Measurements from ENCODE around the gene STYK1. TPM values are rescaled to one million over a fixed set of nuclear protein-coding genes. Genes with fewer than 3 reads are reported as not detected.
A peak's percentile ranks its signal among the peaks of the same experiment; 100 is the strongest.
"Not testable (repeated sequence)": the region's sequence is repeated elsewhere in the genome, so short reads cannot be mapped to it uniquely, and the experiment has no call there.

STYK1 gene
- total RNA-seq, 1 donor from 2014 or later: 4.6 TPM

DNA sequence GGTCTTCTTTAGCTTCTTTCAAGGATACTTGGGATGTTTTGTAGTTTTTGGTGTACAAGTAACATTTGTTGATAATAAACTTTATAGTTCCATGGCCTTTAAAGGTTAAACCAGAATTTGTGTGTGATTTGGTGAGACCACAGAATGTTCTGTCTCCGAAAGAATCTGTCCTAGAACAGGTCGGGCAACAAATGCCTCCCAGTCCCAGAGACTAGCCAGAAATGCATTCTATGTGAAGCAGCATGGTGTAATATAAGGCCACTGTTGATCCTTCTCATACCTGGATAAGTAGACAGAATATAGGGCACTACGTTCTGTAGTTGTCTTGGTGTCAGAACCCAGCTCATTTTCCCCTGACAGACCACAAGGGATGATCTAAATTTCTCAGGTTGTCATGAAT is 10.0 kb downstream of the STYK1 start:
- DNase-seq (ENCODE audit: low read depth): no peak
- no peak overlapping the region for H3K4me3 ChIP-seq (ENCODE audit: low read depth, low read length)
- TF ChIP-seq, protein P1, sequence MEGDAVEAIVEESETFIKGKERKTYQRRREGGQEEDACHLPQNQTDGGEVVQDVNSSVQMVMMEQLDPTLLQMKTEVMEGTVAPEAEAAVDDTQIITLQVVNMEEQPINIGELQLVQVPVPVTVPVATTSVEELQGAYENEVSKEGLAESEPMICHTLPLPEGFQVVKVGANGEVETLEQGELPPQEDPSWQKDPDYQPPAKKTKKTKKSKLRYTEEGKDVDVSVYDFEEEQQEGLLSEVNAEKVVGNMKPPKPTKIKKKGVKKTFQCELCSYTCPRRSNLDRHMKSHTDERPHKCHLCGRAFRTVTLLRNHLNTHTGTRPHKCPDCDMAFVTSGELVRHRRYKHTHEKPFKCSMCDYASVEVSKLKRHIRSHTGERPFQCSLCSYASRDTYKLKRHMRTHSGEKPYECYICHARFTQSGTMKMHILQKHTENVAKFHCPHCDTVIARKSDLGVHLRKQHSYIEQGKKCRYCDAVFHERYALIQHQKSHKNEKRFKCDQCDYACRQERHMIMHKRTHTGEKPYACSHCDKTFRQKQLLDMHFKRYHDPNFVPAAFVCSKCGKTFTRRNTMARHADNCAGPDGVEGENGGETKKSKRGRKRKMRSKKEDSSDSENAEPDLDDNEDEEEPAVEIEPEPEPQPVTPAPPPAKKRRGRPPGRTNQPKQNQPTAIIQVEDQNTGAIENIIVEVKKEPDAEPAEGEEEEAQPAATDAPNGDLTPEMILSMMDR (conservative IDR thresholded peaks at IDR 0.05; ENCODE audit: low read depth, low read length): no peak

DNA sequence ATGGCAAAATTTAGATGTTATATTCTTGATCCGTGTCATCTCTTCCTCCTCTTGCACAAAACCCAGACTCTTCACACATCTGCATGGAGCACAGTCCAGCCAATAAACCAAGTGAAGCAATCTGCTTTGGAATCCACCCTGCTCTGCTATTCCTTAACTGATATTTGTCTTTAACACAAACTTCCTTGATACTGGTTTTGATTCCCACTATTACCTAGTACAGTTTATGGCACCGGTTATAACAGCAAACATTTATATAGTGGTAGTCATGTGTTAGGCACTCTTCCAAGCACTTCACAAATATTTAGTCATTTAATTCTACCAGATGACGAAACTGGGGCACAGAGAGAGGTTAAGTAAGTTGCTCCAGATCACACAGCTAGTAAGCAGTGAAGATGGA is 12.5 kb downstream of the STYK1 start:
- no peak overlapping the region for H3K4me3 ChIP-seq (ENCODE audit: low read depth, low read length)
- no peak for DNase-seq (ENCODE audit: low read depth)
- TF ChIP-seq, protein P1 (conservative IDR thresholded peaks at IDR 0.05; ENCODE audit: low read depth, low read length): no peak

DNA sequence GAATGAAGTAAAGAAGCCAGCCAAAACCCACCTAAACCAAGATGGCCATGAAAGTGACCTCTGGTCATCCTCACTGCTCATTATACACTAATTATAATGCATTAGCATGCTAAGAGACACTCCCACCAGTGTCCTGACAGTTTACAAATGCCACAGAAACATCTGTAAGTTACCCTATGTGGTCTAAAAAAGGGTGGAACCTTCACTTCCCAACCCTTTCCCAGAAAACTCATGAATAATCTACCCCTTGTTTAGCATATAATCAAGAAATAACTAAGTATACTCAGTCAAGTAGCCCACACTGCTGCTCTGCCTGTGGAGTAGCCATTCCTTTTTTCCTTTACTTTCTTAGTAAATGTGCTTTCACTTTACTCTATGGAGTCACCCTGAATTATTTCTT is 19.8 kb downstream of the STYK1 start:
- no peak for DNase-seq (ENCODE audit: low read depth)
- TF ChIP-seq, protein P1 (conservative IDR thresholded peaks at IDR 0.05; ENCODE audit: low read depth, low read length): no peak

DNA sequence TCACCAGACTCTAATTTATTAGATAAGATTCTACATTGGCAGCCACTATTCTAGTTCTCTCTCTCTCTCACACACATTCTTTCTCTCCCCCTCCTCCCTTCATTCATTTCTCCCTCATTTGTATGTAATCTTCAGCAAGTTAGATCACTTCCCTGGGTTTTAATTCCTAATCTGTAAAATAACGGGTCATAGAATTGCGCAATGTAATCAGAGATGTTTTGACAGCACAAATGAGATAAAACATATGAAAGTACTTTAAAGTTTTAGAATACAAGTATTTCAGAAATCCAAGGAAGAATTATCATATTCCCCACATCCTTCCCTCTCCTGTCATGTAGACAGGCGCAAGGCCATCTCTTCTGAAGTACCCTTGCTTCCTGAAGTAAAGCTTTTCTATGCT is 21.7 kb downstream of the STYK1 start:
- no peak for DNase-seq (ENCODE audit: low read depth)
- TF ChIP-seq, protein P1 (conservative IDR thresholded peaks at IDR 0.05; ENCODE audit: low read depth, low read length): no peak
- H3K4me3 ChIP-seq (ENCODE audit: low read depth, low read length): no peak overlapping the region

More for the DNA sequence above, 19.8 kb downstream of the STYK1 start:
- no peak overlapping the region for H3K4me3 ChIP-seq (ENCODE audit: low read depth, low read length)

DNA sequence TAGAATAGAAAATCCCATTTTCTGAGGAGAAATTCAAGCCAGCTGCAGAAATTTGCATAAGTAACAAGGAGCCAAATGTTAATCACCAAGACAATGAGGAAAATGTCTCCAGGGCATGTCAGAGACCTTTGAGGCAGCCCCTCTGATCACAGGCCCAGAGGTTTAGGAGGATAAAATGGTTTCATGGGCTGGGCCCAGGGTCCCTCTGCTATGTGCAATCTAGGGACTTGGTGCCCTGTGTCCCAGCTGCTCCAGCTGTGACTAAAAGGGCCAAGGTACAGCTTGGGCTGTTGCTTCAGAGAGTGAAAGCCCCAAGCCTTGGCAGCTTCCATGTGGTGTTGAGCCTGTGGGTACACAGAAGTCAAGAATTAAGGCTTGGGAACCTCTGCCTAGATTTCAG is 27.3 kb downstream of the STYK1 start:
- DNase-seq (ENCODE audit: low read depth); H3K4me3 ChIP-seq (ENCODE audit: low read depth, low read length): not testable (repeated sequence)

DNA sequence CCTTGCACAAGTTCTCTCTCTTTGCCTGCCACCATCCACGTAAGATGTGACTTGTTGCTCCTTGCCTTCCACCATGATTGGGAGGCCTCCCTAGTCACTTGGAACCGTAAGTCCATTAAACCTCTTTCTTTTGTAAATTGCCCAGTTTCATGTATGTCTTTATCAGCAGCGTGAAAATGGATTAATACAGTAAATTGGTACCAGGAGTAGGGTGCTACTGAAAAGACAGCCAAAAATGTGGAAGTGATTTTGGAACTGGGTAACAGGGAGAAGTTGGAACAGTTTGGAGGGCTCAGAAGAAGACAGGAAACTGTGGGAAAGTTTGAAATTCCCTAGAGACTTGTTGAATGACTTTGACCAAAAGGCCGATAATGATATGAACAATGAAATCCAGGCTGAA is 27.9 kb downstream of the STYK1 start:
- no peak overlapping the region for H3K4me3 ChIP-seq (ENCODE audit: low read depth, low read length)
- TF ChIP-seq, protein P1 (conservative IDR thresholded peaks at IDR 0.05; ENCODE audit: low read depth, low read length): no peak
- no peak for DNase-seq (ENCODE audit: low read depth)

DNA sequence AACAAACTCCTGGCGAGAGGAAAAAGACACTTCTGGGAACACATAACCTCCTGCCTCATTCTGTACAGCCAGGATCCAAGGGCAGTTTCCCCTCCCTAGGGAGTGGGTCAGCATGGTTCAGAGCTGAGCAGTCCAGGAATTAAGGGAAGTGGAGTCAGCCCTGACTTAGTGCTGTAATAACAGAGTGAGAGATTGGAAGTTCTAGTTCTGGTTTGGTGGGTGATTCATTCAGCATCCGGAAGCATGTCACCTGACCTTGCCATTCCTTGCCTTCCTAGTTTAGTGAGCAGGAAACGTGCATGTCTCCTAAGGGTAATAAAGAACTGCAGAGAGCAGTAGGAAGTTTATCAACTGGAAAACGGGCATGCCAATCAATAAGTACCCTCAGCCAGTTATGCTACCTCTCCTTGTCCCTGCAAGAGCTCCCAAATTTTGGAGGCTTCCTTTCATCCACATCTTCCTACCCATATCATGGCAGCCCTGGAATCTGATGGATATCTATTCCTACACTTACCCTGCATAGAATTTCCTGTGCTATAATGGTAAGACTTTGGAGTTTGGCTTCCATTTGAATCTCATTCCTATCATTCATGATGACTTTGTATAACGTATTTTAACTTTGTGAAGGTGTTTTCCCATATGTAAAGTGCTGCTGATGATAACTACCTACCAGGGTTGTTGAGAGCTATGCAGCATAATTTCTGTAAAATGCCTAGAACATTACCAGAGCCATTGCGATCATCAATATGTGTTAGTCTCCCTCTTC is 31.9 kb downstream of the STYK1 start:
- TF ChIP-seq, protein P1 (conservative IDR thresholded peaks at IDR 0.05; ENCODE audit: low read depth, low read length): no peak
- DNase-seq (ENCODE audit: low read depth): peak; percentile 48
- no peak overlapping the region for H3K4me3 ChIP-seq (ENCODE audit: low read depth, low read length)
